ENCODE data around the gene LILRA2.
"Not testable (repeated sequence)": the region's sequence is repeated elsewhere in the genome, so short reads cannot be mapped to it uniquely, and the experiment has no call there.

- TF ChIP-seq CTCF (conservative IDR thresholded peaks at IDR 0.05; ENCODE audit: low read length); EZH2phosphoT487 (IDR thresholded peaks at IDR 0.05; ENCODE audit: borderline replicate concordance): not testable (repeated sequence)
Observed at GRCh38 chr19:54630262-54630661, 56.7 kb downstream of the LILRA2 start, which contains the start of gene LILRB1.

Measured in Loucy (cell line).